K562 (cell line): Measurements from ENCODE around the gene DYNLT2B. TPM values are rescaled to one million over a fixed set of nuclear protein-coding genes. Genes with fewer than 3 reads are reported as not detected.

Source experiments
- SIN3A ChIP-seq, 2 experiments: fragments of 150-350 bp in 1 of 2; IDR thresholded peaks; 2 replicates each; pipeline ENCODE4 v1.6.1; 2011 to 2016; ENCODE audit warnings: borderline replicate concordance in 2 of 2, low read depth in 2 of 2, low read length in 2 of 2, mild to moderate bottlenecking in 2 of 2, moderate library complexity in 2 of 2; ENCODE audit not compliant: control insufficient read depth in 1 of 2
- SIN3B ChIP-seq: fragments of 450-650 bp; IDR thresholded peaks from 2 replicates; pipeline ENCODE4 v1.6.1; 2017; ENCODE audit warnings: low read depth, mild to moderate bottlenecking, moderate library complexity
- TAF15 ChIP-seq: fragments of 200-400 bp; formaldehyde crosslinking; IDR thresholded peaks from 2 replicates; pipeline ENCODE4 v1.6.1; 2017; ENCODE audit warnings: mild to moderate bottlenecking, low read depth, low read length, moderate library complexity
- TSC22D4 ChIP-seq: fragments of 450-650 bp; IDR thresholded peaks from 2 replicates; pipeline ENCODE4 v1.6.1; 2016; ENCODE audit warnings: missing genetic modification characterization, missing biosample characterization, control low read depth
- ZNF75A ChIP-seq: fragments of 450-650 bp; formaldehyde crosslinking; IDR thresholded peaks from 2 replicates; pipeline ENCODE4 v1.4.0; 2020; ENCODE audit warnings: mild to moderate bottlenecking
- polyA plus RNA-seq, 8 experiments: library from polyadenylated mRNA; depleted of rRNA in 4 of 8; stranded (reverse) in 5 of 8; unstranded in 3 of 8; fragments of >200 nt; fragmentation: Nextera tagmentation in 2 of 8; fragmentation: Illumina TruSeq in 1 of 8; extraction: Ambion mirVana in 2 of 8; extraction: Trizol in 1 of 8; gene quantifications; 2 replicates each; pipeline versions ENCODE4 v1.2.1 to v1.2.3, GENCODE V29; 2011 to 2014; ENCODE audit warnings: inconsistent platforms in 1 of 8, missing spikeins in 1 of 8
- total RNA-seq, 7 experiments: library from RNA; depleted of rRNA in 6 of 7; stranded (reverse); fragments of >200 nt in 6 of 7; fragmentation: Illumina TruSeq in 2 of 7; extraction: Trizol in 2 of 7; gene quantifications; 2 replicates each; pipeline versions ENCODE4 v1.2.1 to v1.2.3, GENCODE V29; 2011 to 2021; ENCODE audit warnings: low replicate concordance in 1 of 7
- TF ChIP-seq, protein P1 (sequence below): fragments of 250-450 bp; sonication (Bioruptor Pico); IDR thresholded peaks from 2 replicates; pipeline ENCODE4 v1.8.0; 2022; ENCODE audit warnings: inconsistent platforms, mild to moderate bottlenecking, moderate library complexity, borderline replicate concordance
- TF ChIP-seq, protein P2 (sequence below): fragments of 450-650 bp; conservative IDR thresholded peaks from 2 replicates; pipeline ENCODE4 v1.6.1; 2016; ENCODE audit warnings: missing genetic modification characterization, low read depth, mild to moderate bottlenecking, missing compliant biosample characterization, moderate library complexity
- TF ChIP-seq, protein P3 (sequence below): fragments of 200-400 bp; formaldehyde crosslinking; IDR thresholded peaks from 2 replicates; pipeline ENCODE4 v1.6.1; 2017; ENCODE audit warnings: mild to moderate bottlenecking, low read depth, low read length, moderate library complexity
- TF ChIP-seq, protein P4 (sequence below): IDR thresholded peaks from 2 replicates; pipeline ENCODE4 v1.6.1; 2011; ENCODE audit not compliant: insufficient read length; ENCODE audit errors: extremely low read depth
- TF ChIP-seq, protein P5 (sequence below): fragments of 450-650 bp; formaldehyde crosslinking; IDR thresholded peaks from 2 replicates; pipeline ENCODE4 v1.4.0; 2022; ENCODE audit warnings: missing genetic modification characterization
- TF ChIP-seq, protein P6 (sequence below), 2 experiments: fragments of 450-650 bp; IDR thresholded peaks; 2 replicates each; pipeline ENCODE4 v1.6.1; 2016
- TF ChIP-seq, protein P7 (sequence below): fragments of 450-650 bp; formaldehyde crosslinking; IDR thresholded peaks from 2 replicates; pipeline ENCODE4 v1.4.0; 2020; ENCODE audit warnings: mild to moderate bottlenecking, mixed read lengths

Gene DYNLT2B
- total and polyA plus RNA-seq, 9 of the 15 experiments (the other 6 are each of a cell fraction or from before 2014, with no cell fraction given), result 6.5 to 19.9 (median 8.7) TPM

DNA sequence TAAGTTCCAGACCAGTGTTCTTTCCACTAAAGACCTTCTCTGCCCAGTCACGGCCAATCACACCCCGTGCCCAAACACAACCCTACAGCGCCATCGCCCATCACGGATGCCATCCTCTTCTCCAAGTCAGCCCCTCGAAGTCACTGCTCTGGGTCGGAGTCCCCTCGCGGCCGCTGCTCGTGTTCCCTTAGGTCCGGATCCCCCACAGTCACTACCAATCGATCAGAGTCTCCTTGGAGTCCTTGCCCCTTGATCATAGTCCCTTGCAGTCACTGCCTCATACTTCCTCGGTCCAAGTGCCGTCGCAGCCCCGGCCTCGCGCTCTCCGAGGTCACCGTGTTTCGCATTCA is 31.0 kb downstream of the DYNLT2B start (continued):
- TF ChIP-seq, protein P1, sequence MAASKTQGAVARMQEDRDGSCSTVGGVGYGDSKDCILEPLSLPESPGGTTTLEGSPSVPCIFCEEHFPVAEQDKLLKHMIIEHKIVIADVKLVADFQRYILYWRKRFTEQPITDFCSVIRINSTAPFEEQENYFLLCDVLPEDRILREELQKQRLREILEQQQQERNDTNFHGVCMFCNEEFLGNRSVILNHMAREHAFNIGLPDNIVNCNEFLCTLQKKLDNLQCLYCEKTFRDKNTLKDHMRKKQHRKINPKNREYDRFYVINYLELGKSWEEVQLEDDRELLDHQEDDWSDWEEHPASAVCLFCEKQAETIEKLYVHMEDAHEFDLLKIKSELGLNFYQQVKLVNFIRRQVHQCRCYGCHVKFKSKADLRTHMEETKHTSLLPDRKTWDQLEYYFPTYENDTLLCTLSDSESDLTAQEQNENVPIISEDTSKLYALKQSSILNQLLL (CRISPR knock-in tag), result no peak
- TF ChIP-seq, protein P2, sequence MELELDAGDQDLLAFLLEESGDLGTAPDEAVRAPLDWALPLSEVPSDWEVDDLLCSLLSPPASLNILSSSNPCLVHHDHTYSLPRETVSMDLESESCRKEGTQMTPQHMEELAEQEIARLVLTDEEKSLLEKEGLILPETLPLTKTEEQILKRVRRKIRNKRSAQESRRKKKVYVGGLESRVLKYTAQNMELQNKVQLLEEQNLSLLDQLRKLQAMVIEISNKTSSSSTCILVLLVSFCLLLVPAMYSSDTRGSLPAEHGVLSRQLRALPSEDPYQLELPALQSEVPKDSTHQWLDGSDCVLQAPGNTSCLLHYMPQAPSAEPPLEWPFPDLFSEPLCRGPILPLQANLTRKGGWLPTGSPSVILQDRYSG (tag), result no peak
- no peak for TF ChIP-seq SIN3B
- peak in 1 of 2 experiments; percentile 44; a peak in 1 of 4 replicates for TF ChIP-seq SIN3A (IDR thresholded peaks at IDR 0.05; ENCODE audit: borderline replicate concordance in 2 of 2, control insufficient read depth in 1 of 2, low read depth in 2 of 2, low read length in 2 of 2)
- TF ChIP-seq, protein P3, sequence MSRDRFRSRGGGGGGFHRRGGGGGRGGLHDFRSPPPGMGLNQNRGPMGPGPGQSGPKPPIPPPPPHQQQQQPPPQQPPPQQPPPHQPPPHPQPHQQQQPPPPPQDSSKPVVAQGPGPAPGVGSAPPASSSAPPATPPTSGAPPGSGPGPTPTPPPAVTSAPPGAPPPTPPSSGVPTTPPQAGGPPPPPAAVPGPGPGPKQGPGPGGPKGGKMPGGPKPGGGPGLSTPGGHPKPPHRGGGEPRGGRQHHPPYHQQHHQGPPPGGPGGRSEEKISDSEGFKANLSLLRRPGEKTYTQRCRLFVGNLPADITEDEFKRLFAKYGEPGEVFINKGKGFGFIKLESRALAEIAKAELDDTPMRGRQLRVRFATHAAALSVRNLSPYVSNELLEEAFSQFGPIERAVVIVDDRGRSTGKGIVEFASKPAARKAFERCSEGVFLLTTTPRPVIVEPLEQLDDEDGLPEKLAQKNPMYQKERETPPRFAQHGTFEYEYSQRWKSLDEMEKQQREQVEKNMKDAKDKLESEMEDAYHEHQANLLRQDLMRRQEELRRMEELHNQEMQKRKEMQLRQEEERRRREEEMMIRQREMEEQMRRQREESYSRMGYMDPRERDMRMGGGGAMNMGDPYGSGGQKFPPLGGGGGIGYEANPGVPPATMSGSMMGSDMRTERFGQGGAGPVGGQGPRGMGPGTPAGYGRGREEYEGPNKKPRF, result no peak
- no peak for TF ChIP-seq TSC22D4 (tag)
- TF ChIP-seq, protein P4, sequence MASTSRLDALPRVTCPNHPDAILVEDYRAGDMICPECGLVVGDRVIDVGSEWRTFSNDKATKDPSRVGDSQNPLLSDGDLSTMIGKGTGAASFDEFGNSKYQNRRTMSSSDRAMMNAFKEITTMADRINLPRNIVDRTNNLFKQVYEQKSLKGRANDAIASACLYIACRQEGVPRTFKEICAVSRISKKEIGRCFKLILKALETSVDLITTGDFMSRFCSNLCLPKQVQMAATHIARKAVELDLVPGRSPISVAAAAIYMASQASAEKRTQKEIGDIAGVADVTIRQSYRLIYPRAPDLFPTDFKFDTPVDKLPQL, result no peak
- TF ChIP-seq, protein P5, sequence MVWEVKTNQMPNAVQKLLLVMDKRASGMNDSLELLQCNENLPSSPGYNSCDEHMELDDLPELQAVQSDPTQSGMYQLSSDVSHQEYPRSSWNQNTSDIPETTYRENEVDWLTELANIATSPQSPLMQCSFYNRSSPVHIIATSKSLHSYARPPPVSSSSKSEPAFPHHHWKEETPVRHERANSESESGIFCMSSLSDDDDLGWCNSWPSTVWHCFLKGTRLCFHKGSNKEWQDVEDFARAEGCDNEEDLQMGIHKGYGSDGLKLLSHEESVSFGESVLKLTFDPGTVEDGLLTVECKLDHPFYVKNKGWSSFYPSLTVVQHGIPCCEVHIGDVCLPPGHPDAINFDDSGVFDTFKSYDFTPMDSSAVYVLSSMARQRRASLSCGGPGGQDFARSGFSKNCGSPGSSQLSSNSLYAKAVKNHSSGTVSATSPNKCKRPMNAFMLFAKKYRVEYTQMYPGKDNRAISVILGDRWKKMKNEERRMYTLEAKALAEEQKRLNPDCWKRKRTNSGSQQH (CRISPR knock-in tag), result no peak
- TF ChIP-seq ZNF75A (CRISPR knock-in tag), result no peak
- TF ChIP-seq, protein P6, sequence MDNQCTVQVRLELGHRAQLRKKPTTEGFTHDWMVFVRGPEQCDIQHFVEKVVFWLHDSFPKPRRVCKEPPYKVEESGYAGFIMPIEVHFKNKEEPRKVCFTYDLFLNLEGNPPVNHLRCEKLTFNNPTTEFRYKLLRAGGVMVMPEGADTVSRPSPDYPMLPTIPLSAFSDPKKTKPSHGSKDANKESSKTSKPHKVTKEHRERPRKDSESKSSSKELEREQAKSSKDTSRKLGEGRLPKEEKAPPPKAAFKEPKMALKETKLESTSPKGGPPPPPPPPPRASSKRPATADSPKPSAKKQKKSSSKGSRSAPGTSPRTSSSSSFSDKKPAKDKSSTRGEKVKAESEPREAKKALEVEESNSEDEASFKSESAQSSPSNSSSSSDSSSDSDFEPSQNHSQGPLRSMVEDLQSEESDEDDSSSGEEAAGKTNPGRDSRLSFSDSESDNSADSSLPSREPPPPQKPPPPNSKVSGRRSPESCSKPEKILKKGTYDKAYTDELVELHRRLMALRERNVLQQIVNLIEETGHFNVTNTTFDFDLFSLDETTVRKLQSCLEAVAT (IDR thresholded peaks at IDR 0.05), result peak in 1 of 2 experiments; percentile 89; a peak in 3 of 4 replicates
- TF ChIP-seq, protein P7, sequence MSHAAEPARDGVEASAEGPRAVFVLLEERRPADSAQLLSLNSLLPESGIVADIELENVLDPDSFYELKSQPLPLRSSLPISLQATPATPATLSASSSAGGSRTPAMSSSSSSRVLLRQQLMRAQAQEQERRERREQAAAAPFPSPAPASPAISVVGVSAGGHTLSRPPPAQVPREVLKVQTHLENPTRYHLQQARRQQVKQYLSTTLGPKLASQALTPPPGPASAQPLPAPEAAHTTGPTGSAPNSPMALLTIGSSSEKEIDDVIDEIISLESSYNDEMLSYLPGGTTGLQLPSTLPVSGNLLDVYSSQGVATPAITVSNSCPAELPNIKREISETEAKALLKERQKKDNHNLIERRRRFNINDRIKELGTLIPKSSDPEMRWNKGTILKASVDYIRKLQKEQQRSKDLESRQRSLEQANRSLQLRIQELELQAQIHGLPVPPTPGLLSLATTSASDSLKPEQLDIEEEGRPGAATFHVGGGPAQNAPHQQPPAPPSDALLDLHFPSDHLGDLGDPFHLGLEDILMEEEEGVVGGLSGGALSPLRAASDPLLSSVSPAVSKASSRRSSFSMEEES (CRISPR knock-in tag), result no peak
- TF ChIP-seq TAF15, result no peak
